ENCODE data around the gene ADAM11.

DNA sequence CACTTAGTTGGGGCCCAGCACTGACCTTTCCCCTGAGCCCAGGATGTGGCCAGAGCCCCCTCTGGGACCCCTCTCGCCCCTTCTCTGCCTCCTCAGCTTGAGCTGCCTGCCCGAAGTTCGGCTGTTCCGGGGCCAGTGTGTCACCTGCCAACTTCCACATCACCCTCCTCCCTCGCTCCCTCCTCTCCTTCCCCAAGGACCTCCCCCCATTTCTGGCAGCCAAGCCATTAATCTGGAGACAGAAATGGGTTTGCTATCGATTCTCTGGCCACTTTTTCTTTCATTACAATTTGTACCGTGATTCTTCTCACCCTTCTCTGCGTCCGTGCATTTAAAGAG, 8.8 kb upstream of the ADAM11 start:
- no peak for TF ChIP-seq CTCF (IDR thresholded peaks at IDR 0.05)
- TF ChIP-seq POLR2A (IDR thresholded peaks at IDR 0.05): no peak
